Activated naive CD4-positive, alpha-beta T cell treated with anti-CD3 and anti-CD28 coated beads, Interleukin-2, amount 10 ng/mL, durations not matched to agents 7 days and 5 days (primary cell): Measurements from ENCODE around the gene ZNF768.
A peak's percentile ranks its signal among the peaks of the same experiment; 100 is the strongest.

Source experiments
- CTCF ChIA-PET: fragments of 350-600 bp; sonication (Branson Sonifier 250); formaldehyde crosslinking; loops from one replicate; lab custom pipeline; 2021; ENCODE audit warnings: antibody characterized with exemption; lab: Charles Lee
- DNase-seq: peaks from one replicate; pipeline ENCODE4 v3.0.0-alpha.2; 2020
- H3K27ac Mint-ChIP-seq: one replicate; pipeline ENCODE4 v1.8.0; 2021; ENCODE audit warnings: mild to moderate bottlenecking, moderate library complexity, mixed read lengths
- H3K27me3 Mint-ChIP-seq: one replicate; pipeline ENCODE4 v1.8.0; 2021; ENCODE audit warnings: mild to moderate bottlenecking, mixed read lengths
- H3K36me3 Mint-ChIP-seq: one replicate; pipeline ENCODE4 v1.8.0; 2021; ENCODE audit warnings: mixed read lengths
- H3K4me1 Mint-ChIP-seq: one replicate; pipeline ENCODE4 v1.8.0; 2021; ENCODE audit warnings: mixed read lengths
- H3K4me3 Mint-ChIP-seq: one replicate; pipeline ENCODE4 v1.8.0; 2021; ENCODE audit warnings: mild to moderate bottlenecking, moderate library complexity, mixed read lengths
- H3K9me3 Mint-ChIP-seq: one replicate; pipeline ENCODE4 v1.8.0; 2021; ENCODE audit warnings: mixed read lengths

ZNF768 gene

DNA sequence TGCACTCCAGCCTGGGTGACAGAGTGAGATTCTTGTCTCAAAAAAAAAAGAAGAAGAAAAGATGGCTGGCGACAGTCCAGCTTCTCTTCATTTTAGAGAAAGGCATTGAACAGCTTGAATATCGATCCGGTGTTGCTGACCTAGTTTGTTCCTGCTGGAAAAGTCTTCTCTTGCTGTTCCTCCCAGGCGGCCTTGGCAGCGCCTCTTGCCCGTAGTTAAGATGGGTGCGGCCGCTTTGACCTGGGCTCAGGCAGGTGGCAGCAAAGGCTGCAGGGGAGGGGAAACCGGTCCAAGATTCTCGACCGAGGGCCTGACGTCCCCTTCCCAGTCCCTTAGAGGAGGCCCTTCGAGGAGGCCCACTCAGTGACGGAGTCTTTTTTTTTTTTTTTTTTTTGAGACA, 35.7 kb upstream of the ZNF768 start:
- Mint-ChIP-seq H3K36me3 (peaks cover 3% of the 10 kb centered on the region), H3K27ac (peak overlapping the region; percentile 80), H3K4me1 (peaks cover 41% of the 10 kb centered on the region), H3K9me3 (no peaks in the 10 kb centered on the region), H3K4me3 (no peak overlapping the region), H3K27me3 (peaks cover 18% of the 10 kb centered on the region)
- no peak for DNase-seq
- CTCF ChIA-PET, result no interaction called here

DNA sequence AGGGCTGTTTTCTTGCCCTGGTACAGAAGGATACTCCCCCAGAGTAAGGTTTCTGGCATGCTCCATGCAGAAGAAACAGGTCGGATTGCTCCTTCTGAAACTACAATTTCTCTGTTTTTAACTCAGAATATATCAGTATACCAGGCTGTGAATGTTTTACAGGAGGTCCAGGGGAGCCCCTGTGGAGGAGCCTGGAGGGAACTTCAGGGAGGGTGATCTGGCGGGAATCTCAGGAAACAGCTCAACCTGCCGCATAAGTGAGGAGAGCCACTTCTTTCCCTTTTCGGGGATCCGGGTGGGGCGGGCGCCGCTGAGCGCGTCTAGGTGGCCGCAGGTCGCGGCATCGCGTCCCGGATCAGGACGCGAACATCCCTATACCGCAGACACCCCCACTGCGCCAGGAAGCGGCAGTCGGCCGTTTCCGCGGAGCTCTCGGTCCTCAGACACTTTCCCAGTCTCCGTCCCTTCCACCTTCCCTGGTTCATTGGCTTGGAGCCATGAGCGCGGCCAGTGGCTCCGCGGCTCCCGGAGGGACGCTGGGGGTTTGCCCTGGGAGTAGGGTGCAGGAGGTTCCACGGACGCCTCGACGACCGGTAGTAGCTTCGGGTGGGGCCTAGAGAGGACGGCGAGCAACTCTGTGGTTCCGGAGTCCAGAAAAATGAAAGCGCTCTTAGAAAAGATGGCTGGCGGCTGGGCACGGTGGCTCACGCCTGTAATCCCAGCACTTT, 34.9 kb upstream of the ZNF768 start:
- H3K27ac Mint-ChIP-seq, result peak overlapping the region; percentile 80
- H3K27me3 Mint-ChIP-seq, result peaks cover 16% of the 10 kb centered on the region
- peaks cover 5% of the 10 kb centered on the region for H3K36me3 Mint-ChIP-seq

DNA sequence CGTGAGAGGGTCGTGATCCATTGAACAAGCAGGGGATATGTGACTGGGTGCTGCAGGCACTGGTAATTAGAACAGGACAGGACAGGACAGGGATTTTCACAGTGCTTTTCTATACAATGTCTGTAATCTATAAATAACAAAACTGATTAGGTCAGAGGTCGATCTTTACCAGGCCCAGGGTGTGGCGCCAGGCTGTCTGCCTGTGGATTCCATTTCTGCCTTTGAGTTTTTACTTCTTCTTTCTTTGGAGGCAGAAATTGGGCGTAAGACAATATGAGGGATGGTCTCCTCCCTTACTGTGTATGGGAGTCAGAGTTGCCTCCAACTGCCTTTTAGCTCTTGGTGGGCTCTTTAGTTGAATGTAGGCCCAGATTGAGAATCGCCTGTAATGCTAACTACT, 33.3 kb upstream of the ZNF768 start:
- CTCF ChIA-PET, result no interaction called here
- no peak for DNase-seq
- H3K4me3 Mint-ChIP-seq, result no peak overlapping the region
- peaks cover 8% of the 10 kb centered on the region for H3K27me3 Mint-ChIP-seq
- no peaks in the 10 kb centered on the region for H3K9me3 Mint-ChIP-seq
- H3K36me3 Mint-ChIP-seq, result peaks cover 14% of the 10 kb centered on the region
- peaks cover 46% of the 10 kb centered on the region for H3K4me1 Mint-ChIP-seq
- H3K27ac Mint-ChIP-seq, result peak overlapping the region; percentile 93

More for the DNA sequence above, 34.9 kb upstream of the ZNF768 start:
- Mint-ChIP-seq H3K4me3 (peak overlapping the region; percentile 73), H3K9me3 (no peaks in the 10 kb centered on the region), H3K4me1 (peaks cover 39% of the 10 kb centered on the region)
- CTCF ChIA-PET, result no interaction called here
- DNase-seq, result peak; percentile 35

- Mint-ChIP-seq H3K4me3 (peak overlapping the region; percentile 85), H3K4me1 (peaks cover 53% of the 10 kb centered on the region)
- CTCF ChIA-PET, result interaction anchor here (0.9 to 3.7 kb wide), 4 partner anchors 9 to 42 kb away, joined by 3 to 42 read pairs (median 6); partner anchors contain the start of genes ZNF688 and ZNF747
Observed at GRCh38 chr16:30558789-30559377, 32.5 kb upstream of the ZNF768 start.

GRCh38 chr16:30557957-30558788, 31.8 kb upstream of the ZNF768 start, which contains the start of gene ZNF764:
Gene ZNF764 (minus strand): TSS chr16:30558374. CDS start chr16:30558182, 192 bp downstream.
- peak within 1 kb of the TSS; percentile 85 for H3K4me3 Mint-ChIP-seq
- H3K27ac Mint-ChIP-seq, result peak within 1 kb of the TSS; percentile 93
- DNase-seq, result peak; percentile 98
- CTCF ChIA-PET, result interaction anchor here (0.9 to 3.7 kb wide), 8 partner anchors 10 to 128 kb away, joined by 3 to 42 read pairs (median 6); partner anchors contain the start of genes DCTPP1, ZNF688 and ZNF747
- H3K4me1 Mint-ChIP-seq, result peaks cover 60% of the 10 kb centered on the region
- peaks cover 28% of the 10 kb centered on the region for H3K36me3 Mint-ChIP-seq
- no peaks in the 10 kb centered on the region for H3K9me3 Mint-ChIP-seq
- H3K27me3 Mint-ChIP-seq, result peaks cover 8% of the 10 kb centered on the region

More at GRCh38 chr16:30558789-30559377, 32.5 kb upstream of the ZNF768 start:
- Mint-ChIP-seq H3K9me3 (no peaks in the 10 kb centered on the region), H3K27ac (peak overlapping the region; percentile 93), H3K27me3 (peaks cover 8% of the 10 kb centered on the region), H3K36me3 (peaks cover 21% of the 10 kb centered on the region)
- no peak for DNase-seq

DNA sequence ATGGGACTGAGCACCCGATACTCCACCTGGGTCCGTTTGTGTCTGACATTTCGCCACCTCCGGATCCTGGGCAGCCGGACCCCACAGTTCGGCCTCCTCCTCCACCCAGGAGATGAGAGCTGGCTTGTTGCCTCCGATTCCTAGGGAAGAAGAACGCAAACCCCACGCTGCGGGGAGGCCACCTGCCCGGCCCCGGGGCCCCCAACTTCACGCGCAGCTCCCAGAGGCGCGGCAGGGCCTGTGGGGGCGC, 31.3 kb upstream of the ZNF768 start:
- no peaks in the 10 kb centered on the region for H3K9me3 Mint-ChIP-seq
- H3K27me3 Mint-ChIP-seq, result peaks cover 8% of the 10 kb centered on the region
- DNase-seq, result no peak
- CTCF ChIA-PET, result interaction anchor here (1.1 to 3.7 kb wide), 7 partner anchors 10 to 128 kb away, joined by 4 to 42 read pairs (median 6); partner anchors contain the start of genes DCTPP1, ZNF688 and ZNF747
- H3K4me1 Mint-ChIP-seq, result peaks cover 63% of the 10 kb centered on the region
- H3K27ac Mint-ChIP-seq, result peak overlapping the region; percentile 93
- H3K36me3 Mint-ChIP-seq, result peaks cover 31% of the 10 kb centered on the region
- H3K4me3 Mint-ChIP-seq, result peak overlapping the region; percentile 85

DNA sequence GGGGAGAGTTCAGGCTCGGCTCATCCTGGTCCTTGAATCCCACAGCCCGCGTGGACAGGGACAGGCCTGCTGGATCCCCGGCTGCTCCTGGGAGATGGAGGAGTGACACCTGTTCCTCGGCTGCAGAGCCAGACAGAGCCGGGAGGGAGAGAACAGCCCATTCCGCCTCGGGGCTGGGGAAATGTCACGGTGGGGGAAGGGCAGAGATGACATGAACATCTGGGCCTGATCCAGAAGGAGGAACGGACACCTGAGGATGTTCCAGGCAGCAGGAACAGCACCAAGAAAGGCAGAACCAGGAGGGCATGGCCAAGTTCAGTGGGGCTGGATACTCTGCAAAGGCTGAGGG, 29.7 kb upstream of the ZNF768 start:
- Mint-ChIP-seq H3K27ac (peak overlapping the region; percentile 65), H3K36me3 (peaks cover 34% of the 10 kb centered on the region), H3K4me1 (peaks cover 67% of the 10 kb centered on the region), H3K9me3 (no peaks in the 10 kb centered on the region), H3K27me3 (peaks cover 2% of the 10 kb centered on the region), H3K4me3 (peak overlapping the region; percentile 61)
- CTCF ChIA-PET, result interaction anchor here (1.6 to 3.7 kb wide), 3 partner anchors 15 to 42 kb away, joined by 5 to 42 read pairs (median 10); partner anchors contain the start of genes ZNF688 and ZNF747
- DNase-seq, result no peak

DNA sequence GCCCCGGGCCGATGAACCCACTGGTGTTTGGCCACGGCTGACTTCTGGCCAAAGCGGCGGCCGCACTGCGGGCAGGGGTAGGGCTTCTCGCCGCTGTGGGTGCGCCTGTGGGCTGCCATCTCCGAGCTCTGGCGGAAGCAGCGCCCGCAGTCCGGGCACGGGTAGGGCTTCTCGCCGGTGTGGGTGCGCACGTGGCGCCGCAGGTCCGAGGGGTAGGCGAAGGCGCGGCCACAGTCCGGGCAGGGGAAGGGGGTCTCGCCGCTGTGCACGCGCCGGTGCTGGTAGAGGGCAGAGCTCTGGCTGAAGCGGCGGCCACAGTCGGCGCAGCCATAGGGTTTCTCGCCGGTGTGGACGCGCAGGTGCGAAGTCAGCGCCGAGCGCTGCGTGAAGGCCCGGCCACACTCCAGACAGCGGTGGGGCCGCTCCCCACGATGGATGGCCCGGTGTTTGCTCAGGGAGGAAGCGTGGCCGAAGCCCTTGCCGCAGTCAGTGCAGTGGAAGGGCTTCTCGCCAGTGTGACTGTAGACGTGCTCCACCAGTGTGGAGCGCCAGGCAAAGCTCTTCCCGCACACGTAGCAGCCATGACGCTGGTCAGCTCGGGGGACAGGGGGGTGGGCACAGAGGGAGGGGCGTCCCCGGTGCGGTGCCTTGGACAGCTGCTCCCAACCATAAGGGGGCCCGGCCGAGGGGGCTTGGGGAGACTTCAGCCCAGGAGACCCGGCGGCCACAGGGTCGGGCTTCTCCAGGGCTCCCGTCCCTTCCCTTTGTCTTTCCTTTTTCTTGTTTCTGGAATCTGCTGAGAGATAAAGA, 29.2 kb upstream of the ZNF768 start:
- DNase-seq, result no peak
- H3K27me3 Mint-ChIP-seq, result no peaks in the 10 kb centered on the region
- peaks cover 68% of the 10 kb centered on the region for H3K4me1 Mint-ChIP-seq
- peaks cover 34% of the 10 kb centered on the region for H3K36me3 Mint-ChIP-seq
- H3K27ac Mint-ChIP-seq, result no peak overlapping the region
- CTCF ChIA-PET, result interaction anchor here (1.3 to 4.1 kb wide), 3 partner anchors 10 to 20 kb away, joined by 4 to 42 read pairs (median 28); partner anchors contain the start of gene ZNF747
- peak overlapping the region; percentile 61 for H3K4me3 Mint-ChIP-seq
- H3K9me3 Mint-ChIP-seq, result no peaks in the 10 kb centered on the region

DNA sequence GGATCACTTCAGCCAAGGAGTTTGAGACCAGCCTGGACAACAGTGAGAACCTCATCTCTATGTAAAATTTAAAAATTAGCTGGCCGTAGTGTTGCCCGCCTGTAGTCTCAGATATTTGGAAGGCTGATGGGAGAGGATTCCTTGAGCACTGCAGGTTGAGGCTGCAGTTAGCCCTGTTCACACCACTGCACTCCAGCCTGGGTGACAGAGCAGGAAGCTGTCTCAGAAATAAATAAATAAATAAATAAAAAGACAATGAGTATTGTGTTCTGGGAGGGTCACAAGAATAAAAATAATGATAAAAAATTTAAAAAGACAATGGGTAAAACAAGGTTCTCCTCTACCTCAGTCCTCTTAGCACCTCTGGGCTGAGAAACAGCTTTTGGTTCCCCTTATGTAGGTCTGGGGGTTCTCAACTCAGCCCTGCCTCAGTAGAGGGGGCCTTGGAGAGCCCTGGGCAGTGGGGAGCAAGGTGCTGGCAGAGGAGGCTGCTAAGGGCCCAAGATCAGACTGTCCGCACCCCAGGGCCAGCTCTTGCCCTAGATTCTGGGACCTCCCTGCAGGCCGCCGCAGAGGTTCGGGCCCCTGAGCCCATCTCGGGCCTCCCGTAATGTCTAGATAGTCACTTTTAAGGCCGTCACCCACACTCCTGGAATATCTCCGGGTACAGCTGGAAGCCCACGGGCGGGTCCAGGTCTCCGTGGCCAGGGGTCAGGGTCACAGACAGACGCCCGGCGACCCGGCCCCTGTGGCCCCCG, 28.4 kb upstream of the ZNF768 start:
- no peak for DNase-seq
- CTCF ChIA-PET, result interaction anchor here (1.3 to 4.1 kb wide), 2 partner anchors 10 to 19 kb away, joined by 4 to 28 read pairs; partner anchors contain the start of gene ZNF747
- H3K27me3 Mint-ChIP-seq, result no peaks in the 10 kb centered on the region
- no peaks in the 10 kb centered on the region for H3K9me3 Mint-ChIP-seq
- peaks cover 70% of the 10 kb centered on the region for H3K4me1 Mint-ChIP-seq
- H3K27ac Mint-ChIP-seq, result no peak overlapping the region
- H3K36me3 Mint-ChIP-seq, result peaks cover 34% of the 10 kb centered on the region
- no peak overlapping the region for H3K4me3 Mint-ChIP-seq

DNA sequence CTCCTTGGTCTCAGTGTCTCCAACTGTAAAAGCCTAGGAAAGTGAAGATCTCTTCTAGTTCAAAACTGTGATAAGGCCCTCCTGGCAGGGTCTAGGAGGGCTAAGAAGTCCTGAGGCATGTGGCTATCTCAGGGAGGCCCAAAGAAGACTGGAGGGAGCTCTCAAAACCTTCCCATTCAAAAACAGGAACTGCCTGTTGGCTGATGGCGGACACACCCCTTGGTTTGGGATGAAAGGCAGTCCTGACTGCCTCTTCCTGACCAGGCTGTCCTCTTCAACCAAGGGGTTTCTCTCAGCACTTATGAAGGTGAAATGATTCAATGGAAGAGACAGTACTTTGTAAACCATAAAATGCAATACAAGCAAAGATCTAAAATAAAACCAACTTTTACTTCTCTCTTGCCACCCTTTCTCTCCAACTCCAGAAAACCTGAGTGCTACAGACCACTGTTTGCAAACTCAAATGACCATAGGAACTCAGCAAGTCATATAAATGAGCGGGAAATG, 27.1 kb upstream of the ZNF768 start:
- Mint-ChIP-seq H3K27ac (peak overlapping the region; percentile 97), H3K36me3 (peaks cover 34% of the 10 kb centered on the region), H3K4me3 (no peak overlapping the region), H3K9me3 (no peaks in the 10 kb centered on the region), H3K4me1 (peaks cover 71% of the 10 kb centered on the region), H3K27me3 (no peaks in the 10 kb centered on the region)
- CTCF ChIA-PET, result interaction anchor here (4.1 kb wide), 1 partner anchor 18 kb away, joined by 28 read pairs; the partner anchor contains the start of gene ZNF747
- DNase-seq, result no peak

DNA sequence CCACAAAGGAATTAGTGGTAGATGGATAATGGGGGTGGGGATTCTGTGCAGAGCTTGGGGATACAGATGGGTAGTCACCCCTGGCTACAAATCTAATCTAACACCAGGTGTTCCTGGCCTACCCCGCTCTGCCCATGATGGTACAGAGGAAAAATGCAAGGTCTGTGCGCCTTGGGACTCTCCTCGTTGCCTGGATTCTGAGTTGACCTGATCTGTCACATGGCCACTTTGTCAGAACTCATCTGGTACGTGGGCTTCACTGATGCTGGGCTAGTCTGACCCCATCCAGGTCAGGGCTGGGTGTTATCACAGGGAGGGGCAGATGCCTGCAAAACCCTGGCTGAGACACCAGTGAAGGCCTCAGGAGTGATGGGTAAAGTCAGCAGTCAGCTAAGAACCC, 26.6 kb upstream of the ZNF768 start:
- DNase-seq, result no peak
- Mint-ChIP-seq H3K9me3 (no peaks in the 10 kb centered on the region), H3K27me3 (no peaks in the 10 kb centered on the region), H3K36me3 (peaks cover 34% of the 10 kb centered on the region), H3K4me1 (peaks cover 70% of the 10 kb centered on the region), H3K27ac (peak overlapping the region; percentile 97), H3K4me3 (no peak overlapping the region)
- CTCF ChIA-PET, result interaction anchor here (4.1 kb wide), 1 partner anchor 17 kb away, joined by 28 read pairs; the partner anchor contains the start of gene ZNF747

- peaks cover 67% of the 10 kb centered on the region for H3K4me1 Mint-ChIP-seq
- peak overlapping the region; percentile 68 for H3K4me3 Mint-ChIP-seq
- CTCF ChIA-PET, result interaction anchor here (0.6 to 4.1 kb wide), 3 partner anchors 16 to 77 kb away, joined by 3 to 28 read pairs (median 4); partner anchors contain the start of genes ZNF747 and ZNF785
- H3K27ac Mint-ChIP-seq, result peak overlapping the region; percentile 97
- DNase-seq, result peak; percentile 85
- peaks cover 30% of the 10 kb centered on the region for H3K36me3 Mint-ChIP-seq
- no peaks in the 10 kb centered on the region for H3K27me3 Mint-ChIP-seq
- no peaks in the 10 kb centered on the region for H3K9me3 Mint-ChIP-seq
Observed at GRCh38 chr16:30551781-30552180, 25.4 kb upstream of the ZNF768 start.
